ENCODE data around the gene MYLK.
A peak's percentile ranks its signal among the peaks of the same experiment; 100 is the strongest.

MYLK gene

DNA sequence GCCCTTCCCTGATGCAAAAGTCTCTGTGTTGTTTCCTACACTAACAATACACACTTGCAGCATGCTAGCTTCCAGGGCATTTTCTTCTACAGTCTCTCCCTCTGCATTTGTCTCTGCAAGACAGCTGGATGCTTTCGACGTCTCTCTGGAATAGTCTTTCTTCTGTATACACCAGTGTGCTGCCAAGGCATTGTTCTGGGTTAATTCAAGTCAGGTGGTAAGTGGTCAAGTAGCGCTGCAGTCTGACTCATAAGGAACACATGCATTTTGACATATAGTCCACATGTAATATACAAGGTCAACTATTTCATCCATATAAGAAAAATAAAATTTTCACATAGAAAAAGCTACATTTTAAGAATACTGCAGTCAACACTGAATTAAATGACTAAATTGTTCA, 92.7 kb downstream of the MYLK start:
- peak; percentile 92 for DNase-seq (ENCODE audit: low read depth)

- no peak for DNase-seq (ENCODE audit: low read depth)
These were observed 93.1 kb downstream of the MYLK start for GRCh38 chr3:123791073-123791370.

DNA sequence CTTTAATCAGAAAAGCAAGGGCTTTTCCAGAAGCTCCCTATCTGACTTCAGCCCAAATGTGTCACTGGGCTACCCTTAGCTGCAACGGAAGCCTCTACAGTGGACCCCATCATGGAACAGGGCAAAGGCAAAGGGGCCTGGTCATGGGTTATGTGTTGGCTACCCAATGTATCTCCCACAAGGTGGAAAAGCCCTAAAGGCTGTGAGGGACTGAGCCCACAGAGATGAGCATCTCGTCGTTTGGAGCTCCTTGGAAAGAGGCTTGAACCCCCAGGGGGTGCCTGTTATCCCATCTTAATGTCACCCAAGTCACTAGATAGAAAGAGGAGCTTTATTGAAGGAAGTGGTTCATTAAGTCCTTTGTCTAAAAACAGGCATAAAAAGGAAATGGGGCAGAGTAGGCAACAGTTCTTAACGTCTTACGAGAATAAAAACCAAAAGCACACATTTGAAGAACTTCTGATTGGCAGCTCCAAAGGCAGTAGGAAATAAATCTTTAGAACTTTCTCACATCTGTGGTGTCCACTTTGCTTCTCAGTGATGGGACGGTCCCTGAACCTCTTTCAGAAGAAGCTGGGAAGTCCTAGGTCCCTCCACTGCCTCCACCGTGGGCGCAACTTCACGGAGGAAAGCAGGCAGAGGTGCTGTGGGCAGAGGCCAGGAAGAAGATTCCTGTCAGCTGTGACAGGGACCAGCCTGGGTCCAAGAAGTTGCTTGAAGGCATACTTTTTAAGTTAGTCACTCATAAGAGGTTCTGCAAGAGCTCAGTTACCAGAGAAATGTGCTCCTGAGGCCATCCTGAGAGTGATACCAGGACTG, 93.7 kb downstream of the MYLK start:
- peak; percentile 34 for DNase-seq (ENCODE audit: low read depth)

DNA sequence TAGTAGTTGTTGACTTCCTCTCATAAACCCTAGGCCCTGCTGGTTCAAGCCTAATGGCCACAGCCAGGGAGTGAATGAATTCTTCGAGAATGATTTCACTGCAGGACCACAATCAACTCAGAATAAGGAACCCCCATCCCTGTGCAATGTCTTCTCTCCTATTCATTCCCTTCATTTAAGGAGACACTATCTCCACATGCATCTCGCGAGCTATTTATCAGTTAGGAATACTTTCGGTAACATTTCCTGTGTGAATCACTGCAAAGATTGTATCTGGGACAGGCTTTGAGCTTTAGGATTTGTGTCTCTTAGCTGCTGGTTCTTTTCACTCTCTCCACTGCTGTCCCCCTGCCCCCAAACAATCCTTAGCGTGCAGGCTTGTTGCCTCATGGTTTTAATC, 94.4 kb downstream of the MYLK start:
- DNase-seq (ENCODE audit: low read depth): no peak

- no peak for DNase-seq (ENCODE audit: low read depth)
These were observed 95.0 kb downstream of the MYLK start for GRCh38 chr3:123789160-123789559.

- DNase-seq (ENCODE audit: low read depth): no peak
These were observed 95.4 kb downstream of the MYLK start for GRCh38 chr3:123788710-123789109.

DNA sequence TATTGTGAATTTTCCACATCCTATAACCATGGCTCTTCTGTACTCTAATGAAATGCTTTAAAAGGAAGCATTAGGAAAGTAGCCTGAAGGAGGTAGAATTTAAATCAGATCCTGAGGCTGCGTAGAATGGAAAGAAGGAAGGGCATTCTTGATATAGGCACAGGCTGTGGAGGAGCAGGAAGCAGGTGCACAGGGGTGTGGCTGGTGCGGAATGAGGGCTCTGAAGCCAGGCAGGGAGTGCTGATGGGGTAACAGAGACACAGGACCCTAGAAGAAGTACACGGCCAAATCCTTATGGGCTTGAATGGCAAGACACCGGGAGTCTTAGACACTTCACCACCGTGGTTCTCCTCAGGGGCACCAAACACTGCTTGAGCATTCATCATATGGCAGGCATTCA, 97.0 kb downstream of the MYLK start:
- no peak for DNase-seq (ENCODE audit: low read depth)

DNA sequence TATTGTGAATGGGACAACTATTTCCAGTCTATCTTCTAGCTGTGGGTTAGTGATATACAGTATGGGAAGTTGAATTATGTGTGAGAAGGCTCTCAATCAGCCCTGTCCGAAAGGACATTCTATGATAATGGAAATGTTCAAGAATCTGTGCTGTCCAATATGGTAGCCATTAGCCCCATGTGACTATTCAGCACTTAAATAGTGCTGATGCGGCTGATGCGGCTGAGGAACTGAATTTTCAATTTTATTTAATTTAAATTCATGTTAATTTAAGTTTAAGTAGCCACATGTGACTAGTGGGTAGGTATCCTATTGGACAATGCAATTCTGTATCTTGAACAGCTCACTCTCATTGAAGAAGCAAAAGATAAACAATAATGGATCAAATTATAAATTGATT, 98.5 kb downstream of the MYLK start:
- no peak for DNase-seq (ENCODE audit: low read depth)

GRCh38 chr3:123783811-123784210, 100.3 kb downstream of the MYLK start:
- no peak for DNase-seq (ENCODE audit: low read depth)

- no peak for DNase-seq (ENCODE audit: low read depth)
These were observed 101.0 kb downstream of the MYLK start for GRCh38 chr3:123783050-123783689.

DNA sequence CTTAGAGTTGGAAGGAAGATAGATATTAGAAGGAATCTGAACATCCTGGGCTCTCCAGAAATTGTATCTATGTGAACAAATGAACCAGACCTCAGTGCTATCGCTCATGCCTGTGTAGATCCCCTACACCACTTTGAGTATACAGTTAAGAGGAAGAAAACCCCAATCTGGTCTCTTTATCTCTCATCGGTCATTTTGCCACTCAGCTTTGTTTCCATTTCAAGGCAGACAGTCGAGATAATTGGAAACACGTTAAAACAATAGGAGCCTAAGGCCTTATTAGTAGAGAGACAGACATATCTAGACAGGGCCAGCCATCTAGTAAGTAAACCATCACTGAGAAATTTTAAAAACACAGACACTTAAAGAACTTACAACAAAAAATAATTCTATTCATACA, 101.6 kb downstream of the MYLK start:
- DNase-seq (ENCODE audit: low read depth): no peak

- no peak for DNase-seq (ENCODE audit: low read depth)
These were observed 102.4 kb downstream of the MYLK start for GRCh38 chr3:123781571-123782275.

DNA sequence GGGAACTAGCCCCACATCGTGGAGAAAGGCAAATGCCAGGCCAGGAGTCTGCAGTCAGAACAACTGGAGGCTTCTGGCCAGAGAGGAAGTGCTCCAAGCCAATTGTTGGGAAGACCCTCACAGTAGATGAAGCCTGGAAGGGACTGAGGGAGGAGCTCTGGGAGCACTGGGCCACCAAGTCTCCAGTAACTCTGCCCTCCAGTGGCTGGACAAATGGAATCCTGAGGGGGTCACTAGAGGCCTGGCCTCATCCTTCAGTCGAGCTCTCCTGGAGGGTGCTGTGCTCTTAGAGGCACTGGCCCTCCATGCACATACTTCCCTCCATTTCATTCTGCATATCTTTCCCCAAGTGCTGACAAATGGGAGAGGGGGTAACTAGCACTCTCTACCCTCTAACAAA, 103.0 kb downstream of the MYLK start:
- DNase-seq (ENCODE audit: low read depth): no peak

- no peak for DNase-seq (ENCODE audit: low read depth)
These were observed 103.5 kb downstream of the MYLK start for GRCh38 chr3:123780656-123781055.

GRCh38 chr3:123779655-123780231, 104.4 kb downstream of the MYLK start:
- no peak for DNase-seq (ENCODE audit: low read depth)

GRCh38 chr3:123778991-123779622, 105.0 kb downstream of the MYLK start:
- no peak for DNase-seq (ENCODE audit: low read depth)

DNA sequence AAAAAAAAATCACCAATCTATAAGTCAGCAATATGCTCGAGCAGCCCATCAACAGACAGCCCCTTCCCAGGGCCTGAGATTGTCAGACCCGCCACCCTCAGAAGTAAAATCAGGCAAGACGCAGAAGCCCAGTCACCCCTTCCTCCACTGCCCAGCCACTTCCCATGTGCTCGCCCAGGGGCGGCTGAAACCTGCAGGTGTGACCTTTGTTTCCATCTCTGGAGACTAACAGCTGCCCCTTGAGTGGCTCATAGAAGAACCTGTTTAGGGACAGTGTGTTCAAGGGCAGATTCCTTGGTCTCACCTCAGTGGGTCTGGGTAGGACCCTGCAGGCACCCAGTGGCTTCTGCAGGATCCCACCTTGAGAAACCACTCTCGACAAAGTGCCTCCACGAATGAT, 105.6 kb downstream of the MYLK start:
- no peak for DNase-seq (ENCODE audit: low read depth)

- DNase-seq (ENCODE audit: low read depth): no peak
These were observed 107.9 kb downstream of the MYLK start for GRCh38 chr3:123776071-123776782.

GRCh38 chr3:123774474-123774873, 109.7 kb downstream of the MYLK start:
- DNase-seq (ENCODE audit: low read depth): no peak

GRCh38 chr3:123773681-123774431, 110.3 kb downstream of the MYLK start:
- DNase-seq (ENCODE audit: low read depth): peak; percentile 97

DNA sequence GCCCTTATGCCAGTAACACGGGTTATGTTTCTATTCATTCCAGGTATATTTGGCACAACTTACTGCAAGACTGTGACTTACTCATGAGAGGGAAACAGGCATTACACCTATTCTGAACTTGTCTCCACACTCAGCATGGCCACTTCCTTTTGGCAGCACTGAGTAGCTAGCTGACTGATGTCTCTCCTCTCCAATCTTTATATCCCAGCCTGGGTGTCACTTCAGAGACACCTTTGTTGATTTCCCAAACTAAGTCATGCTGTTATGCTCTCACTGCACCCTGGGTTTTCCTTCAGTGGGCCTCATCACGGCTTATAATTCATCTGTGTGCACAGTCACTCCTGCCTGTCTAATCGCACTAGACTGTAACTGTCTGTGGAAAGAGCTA, 114.8 kb downstream of the MYLK start:
- DNase-seq (ENCODE audit: low read depth): no peak
